Measurements from ENCODE around the gene TPRN.

TPRN gene

GRCh38 chr9:137200311-137201204, at the start of gene TPRN:
Gene TPRN (minus strand): TSS chr9:137200741. CDS start chr9:137200711, 30 bp downstream.
- TF ChIP-seq YY1 (IDR thresholded peaks at IDR 0.05; ENCODE audit: low read depth) (0 out of 2 replicates have a peak, but pooled peaks have one; percentile 38), TAF1 (IDR thresholded peaks at IDR 0.05; ENCODE audit: low read depth) (peak; percentile 79; the same call in 1 of the 2 replicates), TCF12 (IDR thresholded peaks at IDR 0.05; ENCODE audit: low read depth) (no peak), USF1 (IDR thresholded peaks at IDR 0.05) (0 out of 2 replicates have a peak, but pooled peaks have one; percentile 10), FOXM1 (IDR thresholded peaks at IDR 0.05; ENCODE audit: borderline replicate concordance, low read depth) (no peak), EGR1 (IDR thresholded peaks at IDR 0.05) (no peak), ZBTB7A (IDR thresholded peaks at IDR 0.05; ENCODE audit: low read depth) (peak; percentile 96), TEAD4 (IDR thresholded peaks at IDR 0.05) (no peak), CREB1 (IDR thresholded peaks at IDR 0.05; ENCODE audit: low read depth) (no peak), MAX (IDR thresholded peaks at IDR 0.05) (peak; percentile 45), EP300 (IDR thresholded peaks at IDR 0.05; ENCODE audit: borderline replicate concordance) (0 out of 2 replicates have a peak, but pooled peaks have one; percentile 10), NFIC (IDR thresholded peaks at IDR 0.05) (no peak)

GRCh38 chr9:137247916-137248175, 47.3 kb upstream of the TPRN start:
- TF ChIP-seq TAF1 (IDR thresholded peaks at IDR 0.05; ENCODE audit: low read depth) (no peak), FOXM1 (IDR thresholded peaks at IDR 0.05; ENCODE audit: borderline replicate concordance, low read depth) (no peak), REST (IDR thresholded peaks at IDR 0.05; ENCODE audit: low read depth) (no peak), TCF12 (IDR thresholded peaks at IDR 0.05; ENCODE audit: low read depth) (no peak), EP300 (IDR thresholded peaks at IDR 0.05; ENCODE audit: borderline replicate concordance) (no peak)

GRCh38 chr9:137247135-137247915, 46.8 kb upstream of the TPRN start:
- TF ChIP-seq YY1 (IDR thresholded peaks at IDR 0.05; ENCODE audit: low read depth) (no peak), EP300 (IDR thresholded peaks at IDR 0.05; ENCODE audit: borderline replicate concordance) (no peak), REST (IDR thresholded peaks at IDR 0.05; ENCODE audit: low read depth) (no peak), ZBTB7A (IDR thresholded peaks at IDR 0.05; ENCODE audit: low read depth) (no peak), MAX (IDR thresholded peaks at IDR 0.05) (no peak), TCF12 (IDR thresholded peaks at IDR 0.05; ENCODE audit: low read depth) (no peak), NFIC (IDR thresholded peaks at IDR 0.05) (no peak)

GRCh38 chr9:137245450-137246421, 45.2 kb upstream of the TPRN start:
- TF ChIP-seq YY1 (IDR thresholded peaks at IDR 0.05; ENCODE audit: low read depth) (no peak), NFIC (IDR thresholded peaks at IDR 0.05) (no peak), TEAD4 (IDR thresholded peaks at IDR 0.05) (no peak), CREB1 (IDR thresholded peaks at IDR 0.05; ENCODE audit: low read depth) (no peak), USF1 (IDR thresholded peaks at IDR 0.05) (no peak), CEBPB (IDR thresholded peaks at IDR 0.05) (no peak), REST (IDR thresholded peaks at IDR 0.05; ENCODE audit: low read depth) (no peak), EGR1 (IDR thresholded peaks at IDR 0.05) (no peak), MAX (IDR thresholded peaks at IDR 0.05) (no peak), RAD21 (IDR thresholded peaks at IDR 0.05; ENCODE audit: low read depth) (no peak), TCF12 (IDR thresholded peaks at IDR 0.05; ENCODE audit: low read depth) (no peak), TAF1 (IDR thresholded peaks at IDR 0.05; ENCODE audit: low read depth) (no peak), ZBTB7A (IDR thresholded peaks at IDR 0.05; ENCODE audit: low read depth) (no peak), FOXM1 (IDR thresholded peaks at IDR 0.05; ENCODE audit: borderline replicate concordance, low read depth) (no peak), EP300 (IDR thresholded peaks at IDR 0.05; ENCODE audit: borderline replicate concordance) (no peak)
